Transverse colon (tissue), 3 donors: ENCODE results near the gene CWC27.

Source experiments
- CTCF ChIP-seq, 5 experiments: fragments of 200-600 bp in 3 of 5; fragments of 450-650 bp in 2 of 5; sonication (generic) in 3 of 5; IDR thresholded peaks; 1 replicate in 2 of 5; 2 replicates in 3 of 5; pipeline ENCODE4 v1.5.1; 2016 to 2017; ENCODE audit warnings: antibody characterized with exemption in 5 of 5, inconsistent platforms in 3 of 5, mild to moderate bottlenecking in 2 of 5, moderate library complexity in 1 of 5
- POLR2A ChIP-seq: fragments of 450-650 bp; IDR thresholded peaks from one replicate; pipeline ENCODE4 v1.6.1; 2016; ENCODE audit warnings: antibody characterized with exemption, mild to moderate bottlenecking, moderate library complexity

- TF ChIP-seq POLR2A (no peak), CTCF (IDR thresholded peaks at IDR 0.05) (no peak)
These were observed 209.8 kb downstream of the CWC27 start for GRCh38 chr5:64978546-64978945.
